H9 (cell line): ENCODE results near the gene SHPK. TPM values are rescaled to one million over a fixed set of nuclear protein-coding genes. Genes with fewer than 3 reads are reported as not detected.

ENCODE experiments used
- DNase-seq: peaks from one replicate; pipeline ENCODE4 v3.0.0-alpha.2; 2017
- H2AFZ ChIP-seq: one replicate; pipeline ENCODE4 v1.6.1; 2013; ENCODE audit warnings: mild to moderate bottlenecking, low read length, control low read depth, moderate library complexity
- H2AK5ac ChIP-seq: 2 replicates; pipeline ENCODE4 v1.6.1; 2013; ENCODE audit warnings: low read length, control low read depth, mixed read lengths; ENCODE audit not compliant: insufficient read length
- H2BK120ac ChIP-seq: one replicate; pipeline ENCODE4 v1.6.1; 2013; ENCODE audit warnings: low read depth, mild to moderate bottlenecking, low read length, control low read depth, inconsistent platforms; ENCODE audit not compliant: poor library complexity, severe bottlenecking
- H2BK12ac ChIP-seq: 2 replicates; pipeline ENCODE4 v1.6.1; 2013; ENCODE audit warnings: low read length, control low read depth, mixed read lengths, low read depth; ENCODE audit not compliant: insufficient read length
- H2BK15ac ChIP-seq: 2 replicates; pipeline ENCODE4 v1.6.1; 2013; ENCODE audit warnings: low read depth, low read length, control low read depth
- H2BK20ac ChIP-seq: one replicate; pipeline ENCODE4 v1.6.1; 2013; ENCODE audit warnings: low read depth, mild to moderate bottlenecking, low read length, control low read depth, inconsistent platforms; ENCODE audit not compliant: poor library complexity, severe bottlenecking
- H2BK5ac ChIP-seq: 2 replicates; pipeline ENCODE4 v1.6.1; 2013; ENCODE audit warnings: low read length, control low read depth, mixed read lengths; ENCODE audit not compliant: insufficient read length
- H3K14ac ChIP-seq: 2 replicates; pipeline ENCODE4 v1.6.1; 2013; ENCODE audit warnings: low read length, control low read depth; ENCODE audit not compliant: insufficient read depth
- H3K18ac ChIP-seq: 2 replicates; pipeline ENCODE4 v1.6.1; 2013; ENCODE audit warnings: low read depth, mild to moderate bottlenecking, mixed read lengths, low read length, control low read depth; ENCODE audit not compliant: insufficient read length
- H3K23ac ChIP-seq: 2 replicates; pipeline ENCODE4 v1.6.1; 2013; ENCODE audit warnings: low read length, control low read depth, mixed read lengths, low read depth; ENCODE audit not compliant: insufficient read length
- H3K23me2 ChIP-seq: 2 replicates; pipeline ENCODE4 v1.6.1; 2013; ENCODE audit warnings: low read depth, mild to moderate bottlenecking, mixed read lengths, low read length, control low read depth; ENCODE audit not compliant: insufficient read length, poor library complexity, severe bottlenecking
- H3K27ac ChIP-seq: 2 replicates; pipeline ENCODE4 v1.5.1; 2013; ENCODE audit warnings: low read length, control low read depth, mixed read lengths, low read depth; ENCODE audit not compliant: insufficient read length
- H3K27me3 ChIP-seq: 2 replicates; pipeline ENCODE4 v1.6.1; 2013; ENCODE audit warnings: low read length, control low read depth, inconsistent platforms; ENCODE audit not compliant: insufficient read depth
- H3K4ac ChIP-seq: 2 replicates; pipeline ENCODE4 v1.6.1; 2013; ENCODE audit warnings: low read depth, mild to moderate bottlenecking, control low read depth, inconsistent platforms, low read length, moderate library complexity
- H3K4me1 ChIP-seq: 2 replicates; pipeline ENCODE4 v1.6.1; 2013; ENCODE audit warnings: low read length, control low read depth, inconsistent platforms; ENCODE audit not compliant: insufficient read depth
- H3K4me2 ChIP-seq: 2 replicates; pipeline ENCODE4 v1.6.1; 2013; ENCODE audit warnings: low read length, control low read depth, mixed read lengths; ENCODE audit not compliant: insufficient read length, insufficient read depth
- H3K56ac ChIP-seq: 2 replicates; pipeline ENCODE4 v1.6.1; 2013; ENCODE audit warnings: low read depth, mild to moderate bottlenecking, mixed read lengths, low read length, control low read depth; ENCODE audit not compliant: insufficient read length
- H3K79me1 ChIP-seq: 2 replicates; pipeline ENCODE4 v1.6.1; 2013; ENCODE audit warnings: low read depth, mild to moderate bottlenecking, moderate library complexity, low read length, control low read depth, inconsistent platforms; ENCODE audit not compliant: insufficient read depth, poor library complexity, severe bottlenecking
- H3K79me2 ChIP-seq: 2 replicates; pipeline ENCODE4 v1.6.1; 2013; ENCODE audit warnings: low read length, control low read depth, inconsistent platforms; ENCODE audit not compliant: insufficient read depth
- H3K9ac ChIP-seq: 2 replicates; pipeline ENCODE4 v1.6.1; 2013; ENCODE audit warnings: low read length, control low read depth, mixed read lengths; ENCODE audit not compliant: insufficient read length; ENCODE audit errors: extremely low read depth
- H3K9me3 ChIP-seq: one replicate; pipeline ENCODE4 v1.6.1; 2013; ENCODE audit warnings: low read depth, low read length, inconsistent platforms; ENCODE audit not compliant: control insufficient read depth
- H3T11ph ChIP-seq: one replicate; pipeline ENCODE4 v1.6.1; 2013; ENCODE audit warnings: mild to moderate bottlenecking, low read length, control low read depth, inconsistent platforms
- H4K20me1 ChIP-seq: one replicate; pipeline ENCODE4 v1.6.1; 2013; ENCODE audit not compliant: control insufficient read depth, insufficient read length, insufficient read depth
- H4K5ac ChIP-seq: 2 replicates; pipeline ENCODE4 v1.6.1; 2013; ENCODE audit warnings: low read depth, mild to moderate bottlenecking, mixed read lengths, low read length, control low read depth; ENCODE audit not compliant: insufficient read length
- H4K8ac ChIP-seq: replicated peaks from 2 replicates; pipeline ENCODE4 v1.6.1; 2013; ENCODE audit warnings: low read length, control low read depth, mixed read lengths, low read depth; ENCODE audit not compliant: insufficient read length
- H4K91ac ChIP-seq: 2 replicates; pipeline ENCODE4 v1.6.1; 2013; ENCODE audit warnings: low read depth, mild to moderate bottlenecking, moderate library complexity, mixed read lengths, low read length, control low read depth; ENCODE audit not compliant: insufficient read length
- H3K27ac Mint-ChIP-seq, 3 experiments: 2 replicates in 2 of 3; 3 replicates in 1 of 3; pipeline ENCODE4 v1.8.0; 2020 to 2021; ENCODE audit warnings: mixed read lengths in 3 of 3, mild to moderate bottlenecking in 1 of 3, moderate library complexity in 1 of 3
- H3K27me3 Mint-ChIP-seq: 2 replicates; pipeline ENCODE4 v1.8.0; 2021; ENCODE audit warnings: low read depth, mild to moderate bottlenecking, moderate library complexity, mixed read lengths
- H3K36me3 Mint-ChIP-seq, 3 experiments: 2 replicates in 2 of 3; 3 replicates in 1 of 3; pipeline ENCODE4 v1.8.0; 2020 to 2021; ENCODE audit warnings: low read depth in 3 of 3, mixed read lengths in 3 of 3; ENCODE audit not compliant: insufficient read depth in 1 of 3
- H3K4me1 Mint-ChIP-seq, 2 experiments: 2 replicates each; pipeline ENCODE4 v1.8.0; 2020; ENCODE audit warnings: mixed read lengths in 2 of 2
- H3K4me3 Mint-ChIP-seq, 2 experiments: 2 replicates in 1 of 2; 3 replicates in 1 of 2; pipeline ENCODE4 v1.8.0; 2020 to 2021; ENCODE audit warnings: mild to moderate bottlenecking in 2 of 2, mixed read lengths in 2 of 2, moderate library complexity in 1 of 2
- H3K9me3 Mint-ChIP-seq, 2 experiments: 2 replicates in 1 of 2; 3 replicates in 1 of 2; pipeline ENCODE4 v1.8.0; 2020; ENCODE audit warnings: mild to moderate bottlenecking in 2 of 2, mixed read lengths in 2 of 2, moderate library complexity in 1 of 2
- CTCF ChIP-seq: fragments of 200-600 bp; sonication (generic); conservative IDR thresholded peaks from 3 replicates; pipeline ENCODE4 v1.8.0; 2021; ENCODE audit warnings: antibody characterized with exemption, mild to moderate bottlenecking
- WGBS: extraction: QIAGEN DNeasy Blood & Tissue Kit; methylation state at CpG from one replicate; pipeline ENCODE4 v1.1.7; 2013; ENCODE audit warnings: missing lambda C conversion rate, low lambda C conversion rate, mixed read lengths; ENCODE audit not compliant: insufficient read length; ENCODE audit errors: extremely low coverage; 5-methylcytosine and 5-hydroxymethylcytosine counted together
- total RNA-seq: library from RNA; stranded (reverse); gene quantifications from 2 replicates; pipeline ENCODE4 v1.2.1, GENCODE V29; 2021

SHPK gene
- total RNA-seq, 1 experiment from 2014 or later, result 27.0 TPM

DNA sequence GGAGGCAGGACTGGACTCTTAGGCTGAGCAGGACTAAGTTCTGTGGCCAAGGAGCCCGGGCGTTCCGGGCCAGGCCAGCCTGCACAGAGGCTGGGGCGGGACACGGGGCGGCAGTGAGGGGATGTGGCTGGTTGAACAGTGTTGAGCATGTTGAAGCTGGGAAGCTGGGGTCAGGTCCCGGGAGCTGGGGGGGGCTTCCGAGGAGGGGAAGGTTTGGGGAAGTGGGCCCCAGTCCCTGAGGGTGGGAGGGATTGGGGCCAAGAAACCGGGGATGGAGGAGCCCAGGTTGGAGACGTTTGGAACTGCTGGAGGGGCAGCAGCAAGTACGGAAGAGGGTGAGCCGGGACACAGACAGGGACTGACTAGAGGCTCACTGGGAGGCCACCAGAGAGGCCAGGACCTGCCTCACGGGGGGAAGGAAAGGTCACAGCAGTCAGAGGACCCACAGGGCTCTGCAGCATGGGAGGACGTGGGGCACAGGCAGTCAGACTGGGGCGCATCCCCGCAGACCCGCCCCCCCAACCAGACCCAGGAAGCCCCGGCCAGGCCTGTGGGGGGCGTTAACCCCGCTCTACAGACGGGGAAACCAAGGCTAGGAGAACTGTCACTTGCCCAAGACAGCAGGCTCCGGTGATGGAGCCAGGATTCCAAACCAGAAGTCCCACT lies 22.9 kb upstream of the SHPK start:
- DNase-seq, result peak; percentile 33
- Mint-ChIP-seq H3K27ac (peak overlapping the region in 1 of 3 experiments; percentile 75; a peak in 2 of 7 replicates), H3K4me3 (no peak overlapping the region), H3K27me3 (no peaks in the 10 kb centered on the region), H3K4me1 (peaks cover 8 to 12% of the 10 kb centered on the region in 2 experiments), H3K9me3 (no peaks in the 10 kb centered on the region), H3K36me3 (peaks cover 2 to 28% (median 3%) of the 10 kb centered on the region in 3 experiments; a peak in 6 of 7 replicates)
- Histone ChIP-seq H3K9me3 (no peaks in the 10 kb centered on the region), H3K18ac (no peak overlapping the region), H2BK120ac (no peak overlapping the region), H3K56ac (no peak overlapping the region), H2AK5ac (no peak overlapping the region), H4K91ac (no peak overlapping the region), H3K4ac (no peak overlapping the region), H2BK12ac (no peak overlapping the region), H3K79me1 (no peaks in the 10 kb centered on the region), H3T11ph (no peak overlapping the region), H3K27me3 (no peaks in the 10 kb centered on the region), H2AFZ (no peak overlapping the region), H2BK15ac (no peak overlapping the region), H2BK20ac (no peak overlapping the region), H3K23ac (no peak overlapping the region), H3K4me1 (no peaks in the 10 kb centered on the region), H3K23me2 (no peaks in the 10 kb centered on the region), H2BK5ac (no peak overlapping the region), H3K9ac (no peak overlapping the region), H3K4me2 (no peak overlapping the region), H4K20me1 (no peaks in the 10 kb centered on the region), H3K79me2 (no peaks in the 10 kb centered on the region), H4K5ac (no peak overlapping the region), H3K27ac (no peak overlapping the region), H3K14ac (no peak overlapping the region), H4K8ac (no peak overlapping the region)
- WGBS, result no CpG with 5 or more reads among the region's 22 CpGs
- TF ChIP-seq CTCF, result no peak
